ENCODE results near the gene HEATR5A.
A peak's percentile ranks its signal among the peaks of the same experiment; 100 is the strongest.
"Not testable (repeated sequence)": the region's sequence is repeated elsewhere in the genome, so short reads cannot be mapped to it uniquely, and the experiment has no call there.

The HEATR5A gene

GRCh38 chr14:31326111-31326510 is 94.2 kb downstream of the HEATR5A start:
- no peak for DNase-seq

- no peak for DNase-seq
These were observed 96.9 kb downstream of the HEATR5A start for GRCh38 chr14:31323419-31323818.

- DNase-seq, result no peak
These were observed 99.2 kb downstream of the HEATR5A start for GRCh38 chr14:31320922-31321766.

- no peak for DNase-seq
These were observed 100.1 kb downstream of the HEATR5A start for GRCh38 chr14:31320216-31320615.

GRCh38 chr14:31319701-31320100 is 100.6 kb downstream of the HEATR5A start:
- DNase-seq, result no peak

GRCh38 chr14:31312934-31313333 is 107.4 kb downstream of the HEATR5A start:
- DNase-seq, result no peak

- DNase-seq, result not testable (repeated sequence)
These were observed 108.0 kb downstream of the HEATR5A start for GRCh38 chr14:31312370-31312769.

- no peak for DNase-seq
These were observed 112.7 kb downstream of the HEATR5A start for GRCh38 chr14:31307618-31308017.

- no peak for DNase-seq
These were observed 113.2 kb downstream of the HEATR5A start for GRCh38 chr14:31307198-31307597.

- no peak for DNase-seq
These were observed 116.7 kb downstream of the HEATR5A start for GRCh38 chr14:31303654-31304053.

GRCh38 chr14:31300883-31301282 is 119.5 kb downstream of the HEATR5A start:
- DNase-seq, result no peak

GRCh38 chr14:31300296-31300695 is 120.1 kb downstream of the HEATR5A start:
- no peak for DNase-seq

- no peak for DNase-seq
These were observed 122.5 kb downstream of the HEATR5A start for GRCh38 chr14:31297701-31298344.

- no peak for DNase-seq
These were observed 123.2 kb downstream of the HEATR5A start for GRCh38 chr14:31297112-31297511.

- DNase-seq, result no peak
These were observed 125.5 kb downstream of the HEATR5A start for GRCh38 chr14:31294746-31295405.

GRCh38 chr14:31292937-31293616 is 127.3 kb downstream of the HEATR5A start:
- no peak for DNase-seq

- DNase-seq, result peak; percentile 18 to 51
These were observed 129.1 kb downstream of the HEATR5A start for GRCh38 chr14:31291210-31291609.

GRCh38 chr14:31287294-31287972 is 132.9 kb downstream of the HEATR5A start:
- no peak for DNase-seq

GRCh38 chr14:31286456-31287293 is 133.7 kb downstream of the HEATR5A start:
- no peak for DNase-seq

GRCh38 chr14:31283578-31284252 is 136.6 kb downstream of the HEATR5A start:
- peak; percentile 79 to 87 for DNase-seq

GRCh38 chr14:31283153-31283552 is 137.2 kb downstream of the HEATR5A start:
- DNase-seq, result peak in 1 of 2 donors; percentile 29
